ENCODE measurements around the gene CERT1.

CERT1 gene

DNA sequence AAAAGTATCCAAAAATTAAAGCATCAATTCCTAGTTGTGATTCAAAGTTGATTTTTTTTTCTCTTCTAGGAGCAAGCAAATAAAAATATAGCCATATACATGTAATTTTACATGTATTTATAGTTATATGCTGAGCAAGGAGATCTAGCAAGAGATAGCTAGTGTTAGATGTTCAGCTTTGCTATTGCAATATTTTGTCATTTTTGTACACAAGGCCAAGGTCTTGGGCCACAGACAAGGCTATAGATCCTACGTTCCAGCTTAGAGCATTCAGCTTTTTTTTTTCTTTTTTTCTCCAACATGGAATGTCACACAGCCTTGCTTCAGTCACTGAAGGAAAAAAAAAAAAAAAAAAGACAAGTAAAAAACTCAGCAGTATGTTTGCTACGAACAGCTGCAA, 137.6 kb downstream of the CERT1 start:
- no peak overlapping the region for H3K4me3 ChIP-seq (ENCODE audit: low read depth, low read length)
- H3K27ac ChIP-seq (ENCODE audit: extremely low read depth, low read depth, low read length) = no peak overlapping the region
- H3K36me3 ChIP-seq (ENCODE audit: control insufficient read depth in 2 of 2, insufficient read depth in 1 of 2, low read length in 2 of 2) = peaks cover 9 to 18% of the 10 kb centered on the region in 2 experiments
- ChIA-PET CTCF (interaction anchor here (0.6 kb wide), 1 partner anchor 138 kb away, joined by 5 read pairs; no protein-coding TSS in a partner anchor), POLR2A (no interaction called here)
- no peaks in the 10 kb centered on the region for H3K4me1 ChIP-seq (ENCODE audit: control insufficient read depth, insufficient read depth, low read length)
- H3K9me3 ChIP-seq (ENCODE audit: control insufficient read depth, insufficient read depth, low read depth, low read length) = no peaks in the 10 kb centered on the region
- TF ChIP-seq ZNF785 (tag by site-specific recombination; IDR thresholded peaks at IDR 0.05) (no peak), ZNF433 (tag by site-specific recombination; IDR thresholded peaks at IDR 0.05; ENCODE audit: low read depth) (no peak), ZNF324 (tag by site-specific recombination; IDR thresholded peaks at IDR 0.05) (no peak), TRIM28 (IDR thresholded peaks at IDR 0.05; ENCODE audit: borderline replicate concordance, low read length) (no peak), KLF8 (tag by site-specific recombination; IDR thresholded peaks at IDR 0.05) (no peak)
- TF ChIP-seq, protein P1, sequence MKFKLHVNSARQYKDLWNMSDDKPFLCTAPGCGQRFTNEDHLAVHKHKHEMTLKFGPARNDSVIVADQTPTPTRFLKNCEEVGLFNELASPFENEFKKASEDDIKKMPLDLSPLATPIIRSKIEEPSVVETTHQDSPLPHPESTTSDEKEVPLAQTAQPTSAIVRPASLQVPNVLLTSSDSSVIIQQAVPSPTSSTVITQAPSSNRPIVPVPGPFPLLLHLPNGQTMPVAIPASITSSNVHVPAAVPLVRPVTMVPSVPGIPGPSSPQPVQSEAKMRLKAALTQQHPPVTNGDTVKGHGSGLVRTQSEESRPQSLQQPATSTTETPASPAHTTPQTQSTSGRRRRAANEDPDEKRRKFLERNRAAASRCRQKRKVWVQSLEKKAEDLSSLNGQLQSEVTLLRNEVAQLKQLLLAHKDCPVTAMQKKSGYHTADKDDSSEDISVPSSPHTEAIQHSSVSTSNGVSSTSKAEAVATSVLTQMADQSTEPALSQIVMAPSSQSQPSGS (tag by site-specific recombination; IDR thresholded peaks at IDR 0.05; ENCODE audit: low read depth) = no peak

DNA sequence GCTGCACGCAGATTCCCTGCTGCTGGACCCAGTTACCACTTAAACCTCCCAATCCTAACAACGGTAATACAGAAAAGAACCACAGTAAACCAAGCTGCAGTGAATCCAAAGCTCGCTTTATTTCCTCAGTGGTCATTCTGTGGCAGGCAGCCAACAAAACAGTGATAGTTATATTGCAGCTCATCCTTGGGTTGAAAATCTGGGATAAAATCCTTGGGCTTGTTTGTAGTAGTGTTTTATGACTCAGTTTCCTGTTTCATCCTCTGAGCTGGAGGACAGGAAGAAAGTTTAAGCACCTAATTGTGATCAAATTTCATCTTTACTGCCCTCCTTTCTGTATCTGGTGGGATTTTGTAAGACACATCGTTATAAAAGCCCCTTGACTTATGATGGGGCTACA, 143.0 kb downstream of the CERT1 start:
- Histone ChIP-seq H3K4me3 (ENCODE audit: low read depth, low read length) (no peak overlapping the region), H3K9me3 (ENCODE audit: control insufficient read depth, insufficient read depth, low read depth, low read length) (no peaks in the 10 kb centered on the region), H3K27ac (ENCODE audit: extremely low read depth, low read depth, low read length) (no peak overlapping the region), H3K36me3 (ENCODE audit: control insufficient read depth in 2 of 2, insufficient read depth in 1 of 2, low read length in 2 of 2) (no peaks in the 10 kb centered on the region; a peak in 1 of 3 replicates), H3K4me1 (ENCODE audit: control insufficient read depth, insufficient read depth, low read length) (no peaks in the 10 kb centered on the region)
- CTCF ChIA-PET = interaction anchor here (1.3 kb wide), 1 partner anchor 13 kb away, joined by 3 read pairs; no protein-coding TSS in a partner anchor
- TF ChIP-seq ZSCAN30 (tag by site-specific recombination; IDR thresholded peaks at IDR 0.05) = no peak
- TF ChIP-seq SCRT2 (tag by site-specific recombination; IDR thresholded peaks at IDR 0.05) = no peak
- TF ChIP-seq SCRT1 (tag by site-specific recombination; IDR thresholded peaks at IDR 0.05; ENCODE audit: borderline replicate concordance) = no peak
- no peak for TF ChIP-seq ZNF175 (tag by site-specific recombination; IDR thresholded peaks at IDR 0.05)
- TF ChIP-seq, protein P2, sequence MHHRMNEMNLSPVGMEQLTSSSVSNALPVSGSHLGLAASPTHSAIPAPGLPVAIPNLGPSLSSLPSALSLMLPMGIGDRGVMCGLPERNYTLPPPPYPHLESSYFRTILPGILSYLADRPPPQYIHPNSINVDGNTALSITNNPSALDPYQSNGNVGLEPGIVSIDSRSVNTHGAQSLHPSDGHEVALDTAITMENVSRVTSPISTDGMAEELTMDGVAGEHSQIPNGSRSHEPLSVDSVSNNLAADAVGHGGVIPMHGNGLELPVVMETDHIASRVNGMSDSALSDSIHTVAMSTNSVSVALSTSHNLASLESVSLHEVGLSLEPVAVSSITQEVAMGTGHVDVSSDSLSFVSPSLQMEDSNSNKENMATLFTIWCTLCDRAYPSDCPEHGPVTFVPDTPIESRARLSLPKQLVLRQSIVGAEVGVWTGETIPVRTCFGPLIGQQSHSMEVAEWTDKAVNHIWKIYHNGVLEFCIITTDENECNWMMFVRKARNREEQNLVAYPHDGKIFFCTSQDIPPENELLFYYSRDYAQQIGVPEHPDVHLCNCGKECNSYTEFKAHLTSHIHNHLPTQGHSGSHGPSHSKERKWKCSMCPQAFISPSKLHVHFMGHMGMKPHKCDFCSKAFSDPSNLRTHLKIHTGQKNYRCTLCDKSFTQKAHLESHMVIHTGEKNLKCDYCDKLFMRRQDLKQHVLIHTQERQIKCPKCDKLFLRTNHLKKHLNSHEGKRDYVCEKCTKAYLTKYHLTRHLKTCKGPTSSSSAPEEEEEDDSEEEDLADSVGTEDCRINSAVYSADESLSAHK (tag by site-specific recombination; IDR thresholded peaks at IDR 0.05) = no peak
- POLR2A ChIA-PET = no interaction called here

DNA sequence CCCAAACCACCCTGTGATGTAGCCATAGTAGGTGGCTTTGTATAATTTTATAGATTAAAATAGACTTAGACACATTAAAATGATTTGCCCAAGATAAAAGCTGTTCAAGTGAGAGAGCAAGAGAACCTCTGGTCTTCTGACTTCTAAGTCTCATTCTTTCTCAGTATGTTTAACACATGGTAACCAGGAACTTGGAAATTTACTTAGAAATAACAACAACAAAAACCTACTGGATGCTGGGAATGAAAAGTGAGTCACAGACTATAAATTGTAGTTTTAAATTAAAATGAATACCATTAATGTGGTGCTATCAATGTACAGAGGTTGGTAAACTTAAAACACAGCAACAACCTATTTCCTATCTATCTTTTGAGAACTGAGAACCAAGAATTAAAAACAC, 144.0 kb downstream of the CERT1 start:
- ChIA-PET POLR2A (no interaction called here), CTCF (no interaction called here)
- Histone ChIP-seq H3K9me3 (ENCODE audit: control insufficient read depth, insufficient read depth, low read depth, low read length) (no peaks in the 10 kb centered on the region), H3K27ac (ENCODE audit: extremely low read depth, low read depth, low read length) (no peak overlapping the region), H3K4me1 (ENCODE audit: control insufficient read depth, insufficient read depth, low read length) (no peaks in the 10 kb centered on the region), H3K4me3 (ENCODE audit: low read depth, low read length) (no peak overlapping the region), H3K36me3 (ENCODE audit: control insufficient read depth in 2 of 2, insufficient read depth in 1 of 2, low read length in 2 of 2) (peaks cover 0 to 8% of the 10 kb centered on the region in 2 experiments; a peak in 2 of 3 replicates)
- TF ChIP-seq ZNF626 (tag by site-specific recombination; IDR thresholded peaks at IDR 0.05) (no peak), ZNF292 (tag by site-specific recombination; IDR thresholded peaks at IDR 0.05; ENCODE audit: borderline replicate concordance, low read depth) (no peak), ZNF701 (tag by site-specific recombination; IDR thresholded peaks at IDR 0.05) (no peak), ZNF169 (tag by site-specific recombination; IDR thresholded peaks at IDR 0.05) (no peak), ZNF791 (tag by site-specific recombination; IDR thresholded peaks at IDR 0.05) (no peak), ZNF2 (tag by site-specific recombination; IDR thresholded peaks at IDR 0.05) (no peak), ZNF76 (tag by site-specific recombination; IDR thresholded peaks at IDR 0.05; ENCODE audit: borderline replicate concordance, low read depth) (no peak), ZNF521 (tag by site-specific recombination; IDR thresholded peaks at IDR 0.05) (no peak), ZBTB48 (tag by site-specific recombination; IDR thresholded peaks at IDR 0.05) (no peak), ZNF623 (tag by site-specific recombination; IDR thresholded peaks at IDR 0.05) (no peak), ZNF302 (tag by site-specific recombination; IDR thresholded peaks at IDR 0.05; ENCODE audit: low read depth) (no peak), YY1 (tag by site-specific recombination; IDR thresholded peaks at IDR 0.05) (no peak), KLF8 (tag by site-specific recombination; IDR thresholded peaks at IDR 0.05) (no peak)
- TF ChIP-seq, protein P3, sequence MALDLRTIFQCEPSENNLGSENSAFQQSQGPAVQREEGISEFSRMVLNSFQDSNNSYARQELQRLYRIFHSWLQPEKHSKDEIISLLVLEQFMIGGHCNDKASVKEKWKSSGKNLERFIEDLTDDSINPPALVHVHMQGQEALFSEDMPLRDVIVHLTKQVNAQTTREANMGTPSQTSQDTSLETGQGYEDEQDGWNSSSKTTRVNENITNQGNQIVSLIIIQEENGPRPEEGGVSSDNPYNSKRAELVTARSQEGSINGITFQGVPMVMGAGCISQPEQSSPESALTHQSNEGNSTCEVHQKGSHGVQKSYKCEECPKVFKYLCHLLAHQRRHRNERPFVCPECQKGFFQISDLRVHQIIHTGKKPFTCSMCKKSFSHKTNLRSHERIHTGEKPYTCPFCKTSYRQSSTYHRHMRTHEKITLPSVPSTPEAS (tag by site-specific recombination; IDR thresholded peaks at IDR 0.05) = no peak
- TF ChIP-seq, protein P4, sequence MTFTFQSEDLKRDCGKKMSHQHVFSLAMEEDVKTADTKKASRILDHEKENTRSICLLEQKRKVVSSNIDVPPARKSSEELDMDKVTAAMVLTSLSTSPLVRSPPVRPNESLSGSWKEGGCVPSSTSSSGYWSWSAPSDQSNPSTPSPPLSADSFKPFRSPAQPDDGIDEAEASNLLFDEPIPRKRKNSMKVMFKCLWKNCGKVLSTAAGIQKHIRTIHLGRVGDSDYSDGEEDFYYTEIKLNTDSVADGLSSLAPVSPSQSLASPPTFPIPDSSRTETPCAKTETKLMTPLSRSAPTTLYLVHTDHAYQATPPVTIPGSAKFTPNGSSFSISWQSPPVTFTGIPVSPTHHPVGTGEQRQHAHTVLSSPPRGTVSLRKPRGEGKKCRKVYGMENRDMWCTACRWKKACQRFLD (tag by site-specific recombination; IDR thresholded peaks at IDR 0.05) = no peak
- TF ChIP-seq, protein P5, sequence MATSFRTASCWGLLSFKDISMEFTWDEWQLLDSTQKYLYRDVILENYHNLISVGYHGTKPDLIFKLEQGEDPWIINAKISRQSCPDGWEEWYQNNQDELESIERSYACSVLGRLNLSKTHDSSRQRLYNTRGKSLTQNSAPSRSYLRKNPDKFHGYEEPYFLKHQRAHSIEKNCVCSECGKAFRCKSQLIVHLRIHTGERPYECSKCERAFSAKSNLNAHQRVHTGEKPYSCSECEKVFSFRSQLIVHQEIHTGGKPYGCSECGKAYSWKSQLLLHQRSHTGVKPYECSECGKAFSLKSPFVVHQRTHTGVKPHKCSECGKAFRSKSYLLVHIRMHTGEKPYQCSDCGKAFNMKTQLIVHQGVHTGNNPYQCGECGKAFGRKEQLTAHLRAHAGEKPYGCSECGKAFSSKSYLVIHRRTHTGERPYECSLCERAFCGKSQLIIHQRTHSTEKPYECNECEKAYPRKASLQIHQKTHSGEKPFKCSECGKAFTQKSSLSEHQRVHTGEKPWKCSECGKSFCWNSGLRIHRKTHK (tag by site-specific recombination; IDR thresholded peaks at IDR 0.05) = no peak

Measured in HEK293 (cell line).